Measurements from ENCODE around the gene ZFAND4.
A peak's percentile ranks its signal among the peaks of the same experiment; 100 is the strongest.

Gene ZFAND4

GRCh38 chr10:45594276-45595157 is 78.1 kb downstream of the ZFAND4 start (continued):
- TF ChIP-seq ZNF24 (tag by site-specific recombination; IDR thresholded peaks at IDR 0.05), result peak; percentile 86
- no peak for TF ChIP-seq ZNF777 (tag by site-specific recombination; IDR thresholded peaks at IDR 0.05; ENCODE audit: borderline replicate concordance)
- TF ChIP-seq ZNF239 (tag by site-specific recombination; IDR thresholded peaks at IDR 0.05), result no peak
- no peak for TF ChIP-seq ZNF280C (tag by site-specific recombination; IDR thresholded peaks at IDR 0.05)
- TF ChIP-seq ZNF155 (tag by site-specific recombination; IDR thresholded peaks at IDR 0.05), result no peak
- peak; percentile 87 for TF ChIP-seq ZNF341 (tag by site-specific recombination; IDR thresholded peaks at IDR 0.05; ENCODE audit: low read depth)
- TF ChIP-seq EGR2 (tag by site-specific recombination; IDR thresholded peaks at IDR 0.05; ENCODE audit: low read depth), result peak; percentile 88
- TF ChIP-seq ZNF548 (tag by site-specific recombination; IDR thresholded peaks at IDR 0.05), result no peak
- peak; percentile 44; the same call in 1 of the 2 replicates for TF ChIP-seq TSHZ1 (tag by site-specific recombination; IDR thresholded peaks at IDR 0.05; ENCODE audit: borderline replicate concordance)
- no peak for TF ChIP-seq ZNF214 (tag by site-specific recombination; IDR thresholded peaks at IDR 0.05; ENCODE audit: borderline replicate concordance)
- no peak for TF ChIP-seq BCL11B (tag by site-specific recombination; IDR thresholded peaks at IDR 0.05; ENCODE audit: low read depth)
- no peak for TF ChIP-seq ZNF404 (tag by site-specific recombination; IDR thresholded peaks at IDR 0.05)
- no peak for TF ChIP-seq ZNF510 (tag by site-specific recombination; IDR thresholded peaks at IDR 0.05; ENCODE audit: insufficient replicate concordance)
- TF ChIP-seq ZNF324 (tag by site-specific recombination; IDR thresholded peaks at IDR 0.05), result peak; percentile 86
- peak; percentile 34; the same call in 1 of the 2 replicates for TF ChIP-seq PRDM10 (tag by site-specific recombination; IDR thresholded peaks at IDR 0.05)
- no peak for TF ChIP-seq ZNF248 (tag by site-specific recombination; IDR thresholded peaks at IDR 0.05)
- TF ChIP-seq, protein P1, sequence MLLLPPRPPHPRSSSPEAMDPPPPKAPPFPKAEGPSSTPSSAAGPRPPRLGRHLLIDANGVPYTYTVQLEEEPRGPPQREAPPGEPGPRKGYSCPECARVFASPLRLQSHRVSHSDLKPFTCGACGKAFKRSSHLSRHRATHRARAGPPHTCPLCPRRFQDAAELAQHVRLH (tag by site-specific recombination; IDR thresholded peaks at IDR 0.05), result peak; percentile 41; the same call in 1 of the 2 replicates
- TF ChIP-seq GLI4 (tag by site-specific recombination; IDR thresholded peaks at IDR 0.05), result no peak
- no peak for TF ChIP-seq ZNF157 (tag by site-specific recombination; IDR thresholded peaks at IDR 0.05)
- TF ChIP-seq REPIN1 (tag by site-specific recombination; IDR thresholded peaks at IDR 0.05; ENCODE audit: low read depth), result no peak
- TF ChIP-seq, protein P2, sequence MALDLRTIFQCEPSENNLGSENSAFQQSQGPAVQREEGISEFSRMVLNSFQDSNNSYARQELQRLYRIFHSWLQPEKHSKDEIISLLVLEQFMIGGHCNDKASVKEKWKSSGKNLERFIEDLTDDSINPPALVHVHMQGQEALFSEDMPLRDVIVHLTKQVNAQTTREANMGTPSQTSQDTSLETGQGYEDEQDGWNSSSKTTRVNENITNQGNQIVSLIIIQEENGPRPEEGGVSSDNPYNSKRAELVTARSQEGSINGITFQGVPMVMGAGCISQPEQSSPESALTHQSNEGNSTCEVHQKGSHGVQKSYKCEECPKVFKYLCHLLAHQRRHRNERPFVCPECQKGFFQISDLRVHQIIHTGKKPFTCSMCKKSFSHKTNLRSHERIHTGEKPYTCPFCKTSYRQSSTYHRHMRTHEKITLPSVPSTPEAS (tag by site-specific recombination; IDR thresholded peaks at IDR 0.05), result no peak
- no peak for TF ChIP-seq ZNF2 (tag by site-specific recombination; IDR thresholded peaks at IDR 0.05)
- TF ChIP-seq, protein P3, sequence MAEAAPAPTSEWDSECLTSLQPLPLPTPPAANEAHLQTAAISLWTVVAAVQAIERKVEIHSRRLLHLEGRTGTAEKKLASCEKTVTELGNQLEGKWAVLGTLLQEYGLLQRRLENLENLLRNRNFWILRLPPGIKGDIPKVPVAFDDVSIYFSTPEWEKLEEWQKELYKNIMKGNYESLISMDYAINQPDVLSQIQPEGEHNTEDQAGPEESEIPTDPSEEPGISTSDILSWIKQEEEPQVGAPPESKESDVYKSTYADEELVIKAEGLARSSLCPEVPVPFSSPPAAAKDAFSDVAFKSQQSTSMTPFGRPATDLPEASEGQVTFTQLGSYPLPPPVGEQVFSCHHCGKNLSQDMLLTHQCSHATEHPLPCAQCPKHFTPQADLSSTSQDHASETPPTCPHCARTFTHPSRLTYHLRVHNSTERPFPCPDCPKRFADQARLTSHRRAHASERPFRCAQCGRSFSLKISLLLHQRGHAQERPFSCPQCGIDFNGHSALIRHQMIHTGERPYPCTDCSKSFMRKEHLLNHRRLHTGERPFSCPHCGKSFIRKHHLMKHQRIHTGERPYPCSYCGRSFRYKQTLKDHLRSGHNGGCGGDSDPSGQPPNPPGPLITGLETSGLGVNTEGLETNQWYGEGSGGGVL (tag by site-specific recombination; IDR thresholded peaks at IDR 0.05), result peak; percentile 63; the same call in 1 of the 2 replicates
- TF ChIP-seq ZSCAN23 (tag by site-specific recombination; IDR thresholded peaks at IDR 0.05), result 0 out of 2 replicates have a peak, but pooled peaks have one; percentile 52
- peak; percentile 99 for TF ChIP-seq ZBTB8A (tag by site-specific recombination; IDR thresholded peaks at IDR 0.05)
- TF ChIP-seq GLI2 (tag by site-specific recombination; IDR thresholded peaks at IDR 0.05; ENCODE audit: borderline replicate concordance, low read depth), result no peak

All from HEK293 (cell line).